Measurements from ENCODE around the gene TASOR.

TASOR gene

GRCh38 chr3:56645407-56645806 lies 37.7 kb downstream of the TASOR start:
- Histone ChIP-seq H3K9me3 (ENCODE audit: control insufficient read depth, low read length) (no peaks in the 10 kb centered on the region), H3K4me3 (ENCODE audit: insufficient read depth, low read depth, low read length, poor library complexity, severe bottlenecking) (no peak overlapping the region), H3K4me1 (ENCODE audit: control insufficient read depth, insufficient read depth, low read length, poor library complexity, severe bottlenecking) (no peaks in the 10 kb centered on the region), H3K27ac (ENCODE audit: insufficient read depth, low read length, poor library complexity, severe bottlenecking) (no peak overlapping the region), H3K27me3 (replicated peaks; ENCODE audit: control insufficient read depth, insufficient read depth, low read length, poor library complexity, severe bottlenecking) (no peaks in the 10 kb centered on the region), H3K36me3 (ENCODE audit: control insufficient read depth, insufficient read depth, low read length) (peaks cover 40% of the 10 kb centered on the region)
- DNase-seq, result no peak

- H3K36me3 ChIP-seq (ENCODE audit: control insufficient read depth, insufficient read depth, low read length), result peaks cover 58% of the 10 kb centered on the region
- H3K9me3 ChIP-seq (ENCODE audit: control insufficient read depth, low read length), result no peaks in the 10 kb centered on the region
- H3K27me3 ChIP-seq (replicated peaks; ENCODE audit: control insufficient read depth, insufficient read depth, low read length, poor library complexity, severe bottlenecking), result no peaks in the 10 kb centered on the region
- no peak overlapping the region for H3K4me3 ChIP-seq (ENCODE audit: insufficient read depth, low read depth, low read length, poor library complexity, severe bottlenecking)
- no peaks in the 10 kb centered on the region for H3K4me1 ChIP-seq (ENCODE audit: control insufficient read depth, insufficient read depth, low read length, poor library complexity, severe bottlenecking)
- DNase-seq, result no peak
- H3K27ac ChIP-seq (ENCODE audit: insufficient read depth, low read length, poor library complexity, severe bottlenecking), result no peak overlapping the region
Observed at GRCh38 chr3:56633602-56634535, 49.2 kb downstream of the TASOR start.

All from effector memory CD4-positive, alpha-beta T cell (primary cell).